HG03025 (cell line): ENCODE data around the gene MAP7D1.

Experiments used
- ATAC-seq: cut with Tn5 transposase; IDR thresholded peaks from one replicate; pipeline ENCODE4 v1.9.1; 2021; ENCODE audit warnings: mild to moderate bottlenecking, moderate library complexity; ENCODE audit not compliant: unreplicated experiment, low FRiP score

The MAP7D1 gene

DNA sequence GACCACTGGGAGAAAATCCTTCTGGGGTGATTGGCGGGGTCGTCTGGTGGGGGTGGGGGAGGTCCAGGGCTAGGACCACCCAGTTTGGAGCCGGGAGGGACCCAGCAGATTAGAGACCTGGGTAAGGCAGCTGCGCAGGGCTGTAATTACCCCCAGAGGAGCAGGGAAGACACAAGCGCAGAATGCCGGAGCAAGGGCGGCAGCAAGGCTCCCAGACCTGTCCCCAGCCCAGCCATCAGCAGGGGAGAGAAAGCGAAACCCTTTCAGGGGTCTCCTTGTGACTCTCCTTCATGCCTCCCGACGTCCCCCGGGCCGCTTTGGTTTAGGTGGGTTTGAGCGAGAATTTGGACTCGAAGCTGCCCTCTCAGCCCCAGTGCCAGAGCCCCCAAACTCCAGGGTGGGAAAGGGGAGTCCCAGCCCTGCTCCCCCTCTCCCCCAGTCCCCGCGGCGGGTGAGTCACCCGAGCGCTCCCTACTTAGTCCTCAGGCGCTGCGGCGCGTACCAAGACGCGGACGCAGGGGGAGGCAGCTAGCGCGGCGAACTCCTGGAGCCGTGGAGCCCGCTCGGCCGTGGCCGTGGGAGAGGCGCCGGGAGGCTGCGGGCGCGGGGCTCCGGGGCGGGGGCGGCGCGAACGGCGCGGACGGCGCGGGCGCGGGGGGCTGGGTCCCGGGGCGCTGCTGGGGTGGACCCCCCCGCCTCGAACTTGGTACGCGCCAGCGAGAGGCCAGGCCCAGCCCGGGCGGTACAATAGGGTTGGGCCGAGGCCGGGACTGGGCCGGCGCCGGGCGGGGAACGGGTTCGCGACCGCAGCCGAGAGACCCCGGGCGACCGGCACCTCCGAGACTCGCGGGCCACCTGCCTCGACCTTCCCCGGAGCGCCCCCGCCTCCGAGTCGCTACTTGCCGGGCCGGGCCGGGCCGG lies at the start of gene MAP7D1:
Gene MAP7D1 (plus strand): TSS at position 753 of the 921 bp plus-strand sequence. CDS start 258 bp downstream, outside the sequence.
- no peak for ATAC-seq

DNA sequence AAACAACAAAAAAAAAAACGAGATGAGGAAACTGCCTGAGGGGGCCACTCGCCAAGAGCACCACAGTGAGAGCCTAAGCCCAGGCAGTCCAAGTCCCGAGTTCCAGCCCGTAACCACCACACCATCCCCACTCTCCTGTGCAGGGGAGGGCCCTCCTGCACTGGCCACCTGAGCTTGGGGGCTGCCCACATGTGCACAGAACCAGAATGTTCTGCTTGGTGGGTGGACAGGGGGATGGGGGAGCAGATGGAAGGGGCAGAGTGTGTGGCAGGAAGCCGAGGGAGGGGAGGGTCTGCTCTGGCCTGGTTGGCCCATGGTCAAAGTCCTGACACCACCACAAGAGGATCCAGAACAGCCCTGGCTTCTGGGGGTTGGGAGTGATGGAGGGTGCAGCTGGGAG lies 49.7 kb upstream of the MAP7D1 start:
- ATAC-seq = no peak

DNA sequence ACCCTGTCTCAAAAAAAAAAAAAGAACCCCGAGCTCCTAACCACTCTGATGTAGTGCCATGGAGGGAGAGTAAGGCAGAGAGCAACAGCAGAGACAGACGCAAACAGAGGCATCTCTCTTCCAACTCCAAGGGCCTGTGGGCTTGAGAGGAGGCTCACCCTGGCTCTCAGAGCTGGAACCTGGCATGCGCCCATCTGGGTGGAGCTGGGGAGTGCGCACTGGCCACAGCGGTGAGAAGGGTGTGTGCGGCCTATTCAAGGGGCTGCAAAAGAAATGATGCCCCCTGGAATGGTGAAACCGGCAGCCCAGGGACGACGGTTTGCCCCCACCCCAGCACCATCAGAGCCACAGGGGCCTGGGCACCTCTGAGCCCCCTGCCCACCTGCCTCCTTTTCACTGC lies 48.6 kb upstream of the MAP7D1 start:
- ATAC-seq = no peak

DNA sequence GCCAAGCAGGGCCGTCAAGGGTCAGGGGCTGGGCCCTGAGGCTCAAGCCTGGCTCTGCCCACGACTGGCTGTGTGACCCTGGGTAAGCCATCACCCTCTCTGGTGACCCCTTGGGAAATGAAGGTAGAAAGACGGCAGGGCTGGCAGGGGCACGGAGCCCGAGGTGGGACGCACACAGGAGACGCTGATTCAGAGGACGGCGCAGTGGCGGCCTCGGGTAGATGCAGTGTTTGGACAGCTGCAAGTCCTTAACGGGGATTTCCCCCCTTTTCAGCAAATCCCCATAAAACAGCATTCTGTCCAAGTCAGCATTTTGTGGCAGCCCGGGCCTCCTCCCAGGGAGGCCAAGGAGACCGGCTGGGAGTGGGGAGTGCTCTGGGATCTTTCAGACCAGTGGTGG lies 47.6 kb upstream of the MAP7D1 start:
- no peak for ATAC-seq

DNA sequence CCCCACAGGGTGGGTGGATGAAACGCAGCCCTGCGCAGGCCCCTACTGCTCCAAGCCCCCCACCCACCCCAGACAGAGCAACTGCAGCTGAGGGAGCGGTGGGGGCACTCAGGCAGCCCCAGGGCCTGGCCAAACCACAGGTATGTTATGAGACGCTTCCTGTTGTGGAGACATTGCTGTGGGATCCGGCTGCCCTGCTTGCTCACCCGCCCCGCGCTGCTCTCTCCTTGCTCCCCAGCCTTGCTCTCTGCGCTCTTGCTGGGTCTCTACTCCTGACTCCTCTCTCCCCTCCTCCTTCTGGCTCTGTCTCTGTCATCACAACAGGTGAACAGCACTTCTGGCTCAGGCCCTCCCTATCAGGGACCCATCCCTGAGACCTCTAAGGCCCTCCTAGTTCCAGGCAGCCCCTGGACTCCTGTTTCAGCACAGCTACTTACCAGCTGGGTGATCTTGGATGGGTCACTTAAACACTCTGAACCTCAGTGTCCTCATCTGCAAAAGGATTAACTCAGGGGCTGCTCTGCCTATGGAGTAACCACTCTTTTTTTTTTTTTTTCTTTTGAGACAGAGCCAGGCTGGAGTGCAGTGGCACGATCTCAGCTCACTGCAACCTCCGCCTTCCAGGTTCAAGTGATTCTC lies 46.8 kb upstream of the MAP7D1 start:
- ATAC-seq = no peak

DNA sequence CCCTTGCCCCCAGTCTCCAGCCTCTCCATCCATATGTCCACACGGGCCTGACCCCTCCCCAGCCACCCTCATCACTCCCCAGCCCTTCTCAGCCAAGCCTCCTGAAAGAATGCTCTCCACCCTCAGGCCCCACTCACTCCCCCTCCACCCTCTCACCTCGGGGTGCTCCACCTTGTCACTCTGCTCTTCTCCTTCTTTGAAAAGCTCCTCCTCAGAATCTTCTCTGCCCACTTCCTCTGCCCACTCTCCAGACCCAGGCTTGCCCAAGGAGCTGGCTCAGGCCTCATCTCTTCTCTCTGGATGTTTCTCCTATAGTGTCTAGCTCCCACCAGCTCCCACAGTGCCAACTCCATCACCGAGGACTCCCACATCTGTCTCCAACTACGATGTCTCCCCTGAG lies 44.8 kb upstream of the MAP7D1 start:
- ATAC-seq = no peak

DNA sequence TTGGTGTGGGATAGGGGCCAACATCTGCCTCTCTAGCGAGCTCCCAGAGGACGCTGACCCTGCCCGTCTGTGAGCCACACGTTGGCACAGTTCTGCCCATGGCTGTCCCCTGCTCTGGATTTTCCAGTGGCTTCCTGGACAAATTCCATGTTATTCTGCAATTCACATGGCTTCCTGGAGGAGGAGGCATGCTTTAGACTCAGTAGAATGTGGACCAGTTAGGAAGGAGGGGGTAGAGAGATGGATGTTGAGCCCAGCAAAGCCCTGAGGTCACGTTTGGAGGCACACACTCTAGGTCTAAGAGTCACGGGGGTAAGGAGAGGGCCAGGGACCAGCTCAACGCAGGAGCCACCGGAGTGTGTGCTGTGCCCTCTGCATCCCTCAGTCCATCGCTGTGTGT lies 43.1 kb upstream of the MAP7D1 start:
- no peak for ATAC-seq

DNA sequence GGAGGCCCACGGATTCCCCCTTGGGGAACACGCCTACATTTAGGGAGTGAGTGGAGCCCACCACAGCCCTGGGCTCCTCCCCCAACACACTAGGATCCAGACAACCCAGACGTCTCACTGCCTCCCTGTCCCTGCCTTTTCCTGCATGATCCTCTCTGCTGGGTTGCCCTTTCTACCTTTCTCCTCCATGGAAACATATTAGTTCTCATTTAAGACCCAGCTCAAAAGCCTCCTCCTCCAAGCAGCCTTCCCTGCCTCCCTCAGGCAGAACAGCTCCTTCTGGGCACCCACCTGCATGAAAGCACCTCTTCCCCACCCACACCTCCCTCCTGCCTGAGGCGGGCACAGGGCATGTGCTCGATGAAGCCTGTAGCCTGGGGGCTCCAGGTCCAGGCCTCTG lies 41.6 kb upstream of the MAP7D1 start:
- no peak for ATAC-seq

DNA sequence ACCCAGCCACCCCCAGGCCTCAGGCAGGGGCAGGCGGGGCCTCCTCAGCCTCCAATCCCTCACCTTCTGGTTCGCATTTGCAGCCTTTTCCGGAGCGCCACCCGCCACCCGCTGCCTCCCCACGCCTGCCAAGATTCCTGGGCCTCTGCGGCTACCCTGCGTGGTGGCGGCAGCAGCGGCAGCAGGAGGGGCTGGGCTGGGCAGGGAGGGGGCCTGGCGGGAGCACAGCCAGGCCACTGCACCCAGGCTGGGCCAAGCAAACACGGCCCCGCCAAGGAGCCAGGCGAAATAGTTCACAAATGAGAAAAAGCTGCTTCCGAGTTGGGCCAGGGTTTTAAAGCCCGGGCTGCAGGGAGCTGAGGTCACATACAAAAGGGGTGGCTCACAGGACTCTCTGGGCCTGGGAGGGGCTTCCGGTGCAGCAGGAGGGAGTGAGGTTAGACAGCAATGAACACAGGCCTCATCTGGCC lies 40.7 kb upstream of the MAP7D1 start:
- no peak for ATAC-seq

DNA sequence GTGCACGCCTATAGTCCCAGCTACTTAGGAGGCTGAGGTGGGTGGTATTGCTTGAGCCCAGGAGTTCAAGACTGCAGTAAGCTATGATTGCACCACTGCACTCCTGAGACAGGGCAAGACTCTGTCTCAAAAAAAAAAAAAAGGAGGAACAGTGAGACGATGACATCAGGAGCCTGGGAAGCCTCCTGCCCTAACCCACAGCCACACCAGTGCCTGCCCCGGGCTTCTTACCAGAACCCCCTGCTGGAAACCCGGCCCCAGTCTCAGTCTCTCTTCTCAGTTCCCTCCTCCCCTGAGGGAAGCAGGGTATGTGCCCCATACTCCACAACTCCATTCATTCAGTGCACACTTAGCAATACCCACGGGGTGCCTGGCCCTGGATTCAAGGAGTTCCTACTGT lies 40.0 kb upstream of the MAP7D1 start:
- ATAC-seq = no peak

DNA sequence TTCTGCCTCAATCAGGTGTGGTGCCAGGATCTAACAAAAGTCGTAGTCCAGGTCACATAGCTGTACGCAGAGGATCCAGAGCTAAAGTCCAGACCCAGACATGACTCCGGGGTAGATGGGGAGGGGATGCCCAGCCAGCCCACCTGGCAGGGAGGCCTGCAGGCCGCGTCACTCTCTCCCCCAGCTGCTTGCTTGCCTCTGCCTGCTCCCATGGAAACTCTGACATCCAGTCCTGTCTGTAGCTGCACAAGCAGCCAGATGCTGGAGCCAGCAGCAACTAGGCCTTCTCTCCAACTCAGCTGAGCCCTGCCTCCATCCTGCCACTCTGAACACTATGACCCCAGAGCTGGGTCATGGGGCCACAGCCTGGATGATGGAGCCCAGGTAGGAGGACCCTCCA lies 39.1 kb upstream of the MAP7D1 start:
- no peak for ATAC-seq

DNA sequence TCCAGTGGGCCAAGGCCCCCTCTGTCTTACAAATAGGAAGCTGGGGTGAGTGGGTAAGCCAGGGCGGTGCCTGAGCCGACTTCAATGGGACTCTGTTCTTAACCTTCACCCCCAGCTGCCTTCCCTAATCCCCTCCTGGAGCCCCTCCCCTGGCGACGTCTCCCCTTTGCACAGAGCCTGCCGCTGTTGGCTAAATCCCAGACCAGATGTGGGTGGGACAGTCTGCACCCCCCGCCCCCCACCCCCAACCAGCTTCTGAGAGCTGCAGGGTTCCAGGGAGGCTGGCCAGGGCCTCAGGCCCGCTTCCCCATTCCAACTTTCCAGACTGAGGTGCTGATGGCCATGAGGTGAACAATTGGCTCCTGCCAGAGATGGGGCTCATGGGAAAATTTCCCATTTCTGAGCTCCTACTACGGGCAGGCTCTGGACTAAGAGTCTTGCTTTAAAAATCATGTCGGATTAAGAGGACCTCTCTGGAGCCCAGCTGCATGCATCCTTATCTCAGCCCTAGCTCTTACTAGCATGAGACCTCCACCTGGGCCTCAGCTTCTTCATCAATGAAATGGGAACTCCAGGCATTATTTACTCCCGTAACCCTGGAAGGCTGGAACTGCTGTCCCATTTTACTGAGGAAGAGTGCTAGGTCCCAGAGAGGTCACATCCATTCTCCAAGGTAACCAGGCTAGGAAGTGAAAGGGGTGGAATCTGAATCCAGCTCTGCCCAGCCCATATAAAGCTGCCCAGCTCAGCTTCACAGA lies 37.3 kb upstream of the MAP7D1 start:
- no peak for ATAC-seq

DNA sequence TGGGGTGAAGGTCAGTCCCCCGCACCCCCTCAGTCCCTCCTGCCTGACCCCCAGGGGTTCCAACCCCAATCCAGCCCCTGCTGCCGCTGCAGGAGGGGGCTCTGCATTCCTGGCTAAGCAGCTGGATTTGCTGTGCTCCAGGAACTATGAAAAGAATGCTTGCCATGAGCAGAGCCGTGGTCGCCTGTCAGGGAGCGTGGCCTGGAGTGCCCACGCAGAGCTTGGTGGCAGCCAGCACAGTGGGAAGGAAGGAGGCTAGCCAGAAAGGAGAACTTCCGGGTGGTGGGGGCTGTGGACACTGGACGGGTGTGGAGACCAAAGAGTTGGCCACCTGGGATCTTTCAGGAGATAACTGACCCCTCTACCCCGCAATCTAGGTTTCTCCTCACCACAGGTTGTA lies 36.5 kb upstream of the MAP7D1 start:
- no peak for ATAC-seq

DNA sequence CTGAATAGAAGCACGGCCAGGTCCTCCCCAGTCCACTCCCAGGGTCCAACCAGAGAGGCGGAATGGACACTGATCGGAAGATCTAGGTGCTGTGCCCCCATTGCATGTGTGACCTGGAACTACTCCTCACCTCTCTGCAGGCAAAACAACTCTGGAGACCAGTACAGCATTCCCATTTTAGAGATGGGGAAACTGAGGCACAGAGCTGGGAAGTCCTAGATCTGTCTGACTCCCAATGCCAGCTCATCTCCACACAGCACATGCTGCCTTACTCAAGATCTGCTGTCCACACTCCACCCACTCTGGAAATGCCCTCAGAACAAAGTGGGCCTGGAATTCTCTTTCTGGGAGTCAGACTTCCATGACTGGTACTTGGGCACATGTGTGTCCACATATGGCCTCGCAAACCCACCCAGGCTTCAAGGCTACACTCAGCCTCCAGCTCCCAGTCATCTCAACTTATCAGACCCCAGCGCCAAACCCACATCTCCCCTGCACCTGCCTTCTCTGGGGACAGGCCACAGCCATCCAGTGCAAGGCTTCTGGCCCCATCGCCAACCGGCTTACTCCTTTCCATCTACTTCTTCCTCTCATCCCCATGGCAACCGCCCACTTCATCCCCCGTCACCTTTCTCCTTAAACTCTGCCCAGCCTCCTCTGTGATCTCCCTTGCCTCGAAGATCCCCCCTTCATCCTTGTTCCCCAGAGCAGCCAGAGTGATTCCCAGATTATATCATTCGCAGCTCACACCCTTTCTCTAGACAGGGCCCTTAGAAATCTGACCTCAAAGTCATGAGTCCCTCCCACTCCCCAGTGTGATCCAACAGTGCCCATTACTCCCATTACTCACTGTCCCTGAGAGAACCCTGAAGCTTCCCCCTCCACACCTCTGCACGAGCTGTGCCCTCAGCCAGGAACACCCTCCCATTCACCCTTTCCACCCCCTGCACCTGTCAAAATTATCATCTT lies 33.6 kb upstream of the MAP7D1 start:
- ATAC-seq = no peak

DNA sequence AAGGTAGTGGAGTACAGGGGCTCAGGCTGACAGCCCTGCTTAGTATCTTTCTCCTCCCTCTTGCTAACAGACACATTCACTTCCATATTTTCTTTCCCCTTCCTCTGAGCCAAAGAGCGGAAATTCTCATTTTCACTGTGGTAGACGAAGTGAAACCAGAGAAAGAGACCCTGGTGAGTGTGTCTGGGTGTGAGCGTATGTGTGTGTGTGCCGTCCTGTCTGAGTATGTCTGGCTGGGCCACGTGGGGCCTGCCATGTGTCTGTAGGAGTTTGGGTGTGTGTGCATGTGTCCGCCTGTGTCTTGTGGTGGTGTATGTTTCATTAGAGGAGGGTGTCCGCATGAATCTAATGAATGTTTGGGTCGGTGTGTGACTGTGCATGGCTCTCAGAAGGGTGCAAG lies 32.6 kb upstream of the MAP7D1 start:
- ATAC-seq = no peak

DNA sequence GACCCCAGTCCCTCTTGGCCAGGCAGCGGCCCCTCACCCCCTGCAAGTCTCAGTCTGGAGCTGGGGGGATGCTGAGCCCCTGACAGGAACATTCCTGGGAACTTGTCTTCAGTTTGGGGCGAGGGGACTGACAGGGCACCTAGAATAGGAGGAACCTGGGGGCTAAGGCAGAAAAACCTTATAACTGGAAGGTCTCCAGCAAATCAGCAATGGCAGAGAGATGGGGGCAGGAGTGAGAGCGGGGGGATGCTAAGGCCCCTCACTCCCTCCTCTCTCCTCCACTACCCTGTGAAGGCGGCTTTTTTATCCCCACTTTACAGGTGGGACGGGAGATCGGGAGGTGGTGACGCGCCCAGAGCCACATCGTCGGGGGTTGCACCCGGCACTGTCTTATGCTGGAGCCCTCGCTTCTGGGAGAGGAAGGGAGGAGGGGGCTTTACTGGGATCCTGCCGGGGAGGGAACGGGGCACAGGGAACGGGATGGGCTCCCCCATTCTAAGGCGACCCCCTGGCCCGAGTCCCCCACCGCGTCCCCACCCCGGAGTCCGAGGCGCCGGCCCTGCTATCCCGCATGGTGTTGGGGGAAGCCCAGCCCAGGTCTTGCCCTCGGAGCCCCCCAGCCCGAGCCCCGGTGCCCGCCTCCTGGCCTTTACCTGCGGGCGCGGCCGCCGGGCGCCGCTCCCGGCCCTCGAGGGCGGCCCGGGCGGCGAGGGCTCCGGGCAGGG lies 31.4 kb upstream of the MAP7D1 start:
- ATAC-seq = no peak

DNA sequence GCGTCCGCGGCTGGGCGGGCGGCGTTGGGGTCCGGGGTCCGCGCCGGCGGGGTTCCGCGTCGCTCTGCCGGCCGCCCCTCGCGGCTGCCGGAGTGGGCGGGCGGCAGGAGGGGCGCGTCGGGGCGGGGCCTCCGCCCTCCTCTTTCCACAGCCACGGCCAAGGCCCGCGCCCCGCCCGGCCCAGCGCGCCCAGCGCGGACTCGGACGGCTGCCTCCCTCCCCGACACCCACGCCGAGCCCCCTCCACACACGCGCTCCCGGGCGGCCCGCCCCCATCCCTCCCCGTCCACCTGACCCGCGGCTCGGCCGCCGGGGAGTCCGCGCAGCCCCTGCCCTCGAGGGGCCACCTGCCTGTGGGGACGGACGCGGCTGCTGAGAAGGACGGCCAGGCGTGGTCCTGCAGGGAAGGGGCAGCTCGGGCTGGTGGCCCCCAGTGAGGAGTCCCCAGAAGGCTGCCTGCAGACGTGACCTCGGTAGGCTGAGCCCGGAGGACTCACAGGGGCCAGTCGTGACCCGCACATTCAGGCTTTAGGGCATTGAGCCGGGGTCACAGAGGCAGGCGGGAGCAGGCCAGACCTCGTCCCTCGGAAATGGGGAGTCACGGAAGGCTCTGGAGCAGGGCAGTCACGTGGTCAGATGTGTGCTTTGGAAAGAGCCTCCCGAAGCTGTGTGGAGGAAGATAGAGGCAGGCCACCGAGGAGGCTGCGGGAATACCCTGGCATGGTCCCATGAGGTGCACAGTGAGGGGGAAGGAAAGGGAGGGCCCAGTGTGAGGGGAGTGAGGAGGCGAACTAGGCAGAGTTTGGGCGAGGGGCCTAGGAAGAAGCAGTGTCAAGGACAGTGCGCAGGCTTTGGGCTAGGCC lies 30.6 kb upstream of the MAP7D1 start, which contains the start of gene COL8A2:
Gene COL8A2 (minus strand): TSS at position 94 of the 863 bp plus-strand sequence. CDS start 24,980 bp downstream, outside the sequence.
- ATAC-seq = no peak

DNA sequence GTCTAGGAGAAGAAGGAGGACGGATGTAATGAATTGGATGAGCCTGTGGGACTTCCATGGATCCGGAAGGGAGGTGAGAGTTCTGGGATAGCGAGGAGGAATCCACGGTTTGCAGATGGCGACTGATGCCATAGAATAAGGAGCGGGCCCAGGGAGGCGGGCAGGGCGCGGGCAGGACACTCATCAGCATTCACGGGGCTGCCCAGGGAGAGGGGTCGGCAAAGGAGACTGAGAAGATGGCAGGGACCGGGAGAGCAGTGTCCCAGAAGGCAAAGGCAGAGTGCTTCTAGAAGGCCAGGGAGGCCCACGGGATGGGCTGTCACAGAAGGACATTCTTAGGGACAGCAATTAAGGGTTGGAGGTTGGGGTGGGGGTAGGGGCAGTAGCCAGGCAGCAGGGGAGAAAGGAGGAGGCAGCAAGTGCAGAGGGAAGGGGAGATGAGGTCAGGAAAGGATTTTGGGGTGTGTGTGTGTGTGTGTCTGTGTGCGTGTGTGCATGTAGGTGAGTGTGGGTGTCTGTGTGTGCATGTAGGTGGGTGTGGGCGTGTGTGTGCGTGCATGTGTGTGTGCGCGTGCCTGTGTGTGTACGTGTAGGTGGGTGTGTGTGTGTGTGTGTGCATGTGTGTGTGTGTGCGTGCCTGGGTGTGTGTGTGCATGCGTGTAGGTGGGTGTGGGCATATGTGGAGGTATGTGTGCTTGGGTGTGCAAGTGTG lies 29.8 kb upstream of the MAP7D1 start:
- no peak for ATAC-seq
